Kidney capillary endothelial cell (primary cell): ENCODE measurements around the gene DAB1.

Source experiments
- DNase-seq: peaks from one replicate; pipeline ENCODE4 v3.0.0-alpha.2; 2018; ENCODE audit warnings: low spot score

DAB1 gene

DNA sequence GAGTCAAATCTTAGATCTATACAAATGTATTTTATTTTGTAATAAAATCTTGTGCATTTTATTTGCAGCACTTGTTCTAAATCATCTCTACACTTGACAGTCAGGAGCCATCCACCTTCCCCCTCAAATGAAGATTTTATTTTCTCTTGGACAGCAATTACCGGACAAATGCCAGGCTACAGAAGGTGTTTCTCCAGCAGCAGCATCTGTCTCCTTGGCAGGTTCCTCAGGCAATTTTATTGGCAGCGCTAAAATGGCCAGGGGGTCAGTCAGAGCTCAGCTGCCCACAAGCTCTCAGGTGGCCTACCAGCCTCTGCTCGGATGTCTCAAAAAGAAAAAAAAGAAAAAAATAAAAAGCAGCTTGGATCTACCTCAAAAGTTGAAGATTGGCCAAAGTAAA lies 107.6 kb downstream of the DAB1 start:
- no peak for DNase-seq

DNA sequence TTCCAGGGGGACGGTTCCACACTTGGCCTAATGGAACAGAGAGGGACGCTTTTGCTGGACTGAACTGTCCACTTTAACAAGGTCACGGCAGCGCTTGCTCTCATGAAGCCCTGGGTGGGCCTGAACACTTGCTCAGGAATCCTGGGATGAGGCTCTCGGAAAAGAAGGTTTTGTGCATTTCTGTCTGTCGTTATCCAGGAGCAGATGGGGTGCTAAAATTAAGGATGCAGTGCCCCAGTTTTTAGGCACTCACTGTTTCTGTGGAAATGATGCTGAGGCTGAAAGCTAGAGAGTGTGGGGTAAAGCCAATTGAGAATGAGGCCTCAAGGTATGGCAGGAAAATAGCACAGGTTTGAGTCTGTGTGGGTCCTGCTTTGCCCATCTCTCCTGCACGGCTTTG lies 111.0 kb downstream of the DAB1 start:
- DNase-seq: no peak

DNA sequence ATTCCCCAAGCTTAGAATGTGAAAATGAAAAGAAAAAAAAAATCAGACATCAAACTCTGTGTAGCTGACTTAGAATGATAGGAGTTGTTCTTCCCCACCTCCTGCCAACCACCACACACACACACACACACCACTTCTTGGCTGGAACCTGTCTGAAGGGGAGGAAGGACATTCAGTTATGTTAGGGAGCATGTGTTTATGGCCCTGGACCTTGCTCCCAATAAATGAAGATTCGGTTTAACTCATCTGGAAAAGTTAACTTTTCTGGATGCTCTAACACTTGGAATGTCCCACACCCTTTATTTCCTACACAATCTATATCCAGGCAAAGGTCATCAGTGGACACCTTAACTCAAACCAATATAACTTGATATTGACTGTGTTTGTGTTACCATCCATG lies 112.4 kb downstream of the DAB1 start:
- no peak for DNase-seq

DNA sequence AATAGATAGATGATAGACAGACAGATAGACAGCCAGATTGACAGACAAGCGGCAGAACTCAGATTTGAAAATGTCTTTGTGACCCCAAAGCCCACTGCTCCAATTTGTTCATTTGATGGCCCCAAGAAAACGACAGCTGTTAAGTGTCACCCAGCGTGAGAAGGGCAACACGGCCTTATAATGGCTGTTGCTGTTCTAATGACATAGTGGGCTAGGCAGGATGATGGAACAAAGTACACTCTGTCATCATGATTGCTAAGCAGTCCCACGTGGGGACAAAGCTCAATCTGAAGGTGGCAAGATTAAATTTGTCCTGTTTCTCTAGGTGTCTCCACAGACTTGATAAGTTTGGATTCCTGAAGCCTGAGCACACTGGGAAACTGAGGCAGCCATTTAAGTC lies 112.9 kb downstream of the DAB1 start:
- DNase-seq: no peak

DNA sequence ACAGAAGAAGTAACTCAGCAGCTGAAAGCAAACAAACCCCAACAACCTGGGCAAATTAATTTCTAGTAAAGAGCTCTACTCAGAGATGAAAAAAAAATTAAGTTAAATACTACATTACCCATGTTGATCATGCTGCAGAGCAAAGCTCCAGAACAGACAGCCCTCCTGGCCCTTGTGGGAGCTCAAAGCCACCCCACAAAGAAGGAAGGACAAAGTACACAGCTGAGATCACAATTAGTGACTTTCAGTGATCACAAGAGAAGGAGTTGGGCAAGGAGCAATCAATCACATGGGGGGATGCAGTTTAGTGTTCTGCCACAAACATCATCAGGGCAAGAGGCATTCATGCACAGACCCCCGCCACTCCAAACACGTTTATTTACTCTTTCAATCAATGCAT lies 114.2 kb downstream of the DAB1 start:
- no peak for DNase-seq

DNA sequence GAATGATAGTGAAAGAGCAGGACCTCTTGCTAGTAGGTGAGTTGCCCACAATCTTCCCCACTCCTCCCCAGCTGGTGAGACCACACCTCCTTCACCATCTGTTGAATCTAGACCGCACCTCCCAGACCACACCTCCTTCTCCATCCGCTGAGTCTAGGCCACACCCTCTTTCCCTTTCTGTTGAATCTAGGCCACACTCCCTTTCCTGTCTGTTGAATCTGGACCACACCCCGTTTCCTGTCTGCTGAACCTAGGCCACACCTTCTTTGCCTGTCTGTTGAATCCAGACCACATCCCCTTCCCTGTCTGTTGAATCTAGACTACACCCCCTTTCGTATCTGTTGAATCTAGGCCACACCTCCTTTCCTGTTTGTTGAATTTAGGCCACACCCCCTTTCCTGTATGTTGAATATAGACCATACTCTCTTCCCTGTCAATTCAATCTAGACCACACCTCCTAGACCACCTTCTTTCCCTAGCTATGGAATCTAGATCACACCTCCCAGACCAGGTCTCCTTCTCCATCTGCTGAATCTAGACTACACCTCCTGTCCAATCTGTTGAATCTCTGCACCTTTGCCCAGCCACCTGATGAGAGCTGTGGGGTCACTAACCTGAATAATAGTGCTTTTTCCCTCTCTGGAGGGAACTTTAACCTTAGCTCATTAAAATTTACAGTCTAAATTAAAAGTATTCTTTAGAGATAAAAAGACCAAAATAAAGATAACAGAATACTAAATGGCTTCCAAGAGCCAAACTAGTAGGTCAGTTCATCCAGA lies 116.3 kb downstream of the DAB1 start:
- peak; percentile 14 for DNase-seq

DNA sequence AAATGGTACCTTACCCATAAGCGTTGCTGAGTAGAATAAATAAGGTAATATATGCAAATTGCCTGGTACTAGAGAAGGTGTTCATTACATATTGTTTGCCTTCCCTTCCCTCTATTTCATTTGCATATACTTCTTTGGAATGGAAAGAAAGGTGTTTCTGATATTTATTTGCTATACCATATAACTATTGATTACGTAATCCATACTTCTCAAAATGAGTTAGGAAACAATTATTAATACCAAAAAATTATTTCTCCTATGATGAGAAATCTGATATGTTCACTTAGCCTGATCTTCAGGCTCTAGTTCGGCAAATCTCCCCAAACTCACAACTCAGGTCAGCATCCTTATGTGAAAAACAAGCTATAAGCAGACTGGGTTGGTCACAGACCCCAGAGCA lies 119.3 kb downstream of the DAB1 start:
- no peak for DNase-seq

DNA sequence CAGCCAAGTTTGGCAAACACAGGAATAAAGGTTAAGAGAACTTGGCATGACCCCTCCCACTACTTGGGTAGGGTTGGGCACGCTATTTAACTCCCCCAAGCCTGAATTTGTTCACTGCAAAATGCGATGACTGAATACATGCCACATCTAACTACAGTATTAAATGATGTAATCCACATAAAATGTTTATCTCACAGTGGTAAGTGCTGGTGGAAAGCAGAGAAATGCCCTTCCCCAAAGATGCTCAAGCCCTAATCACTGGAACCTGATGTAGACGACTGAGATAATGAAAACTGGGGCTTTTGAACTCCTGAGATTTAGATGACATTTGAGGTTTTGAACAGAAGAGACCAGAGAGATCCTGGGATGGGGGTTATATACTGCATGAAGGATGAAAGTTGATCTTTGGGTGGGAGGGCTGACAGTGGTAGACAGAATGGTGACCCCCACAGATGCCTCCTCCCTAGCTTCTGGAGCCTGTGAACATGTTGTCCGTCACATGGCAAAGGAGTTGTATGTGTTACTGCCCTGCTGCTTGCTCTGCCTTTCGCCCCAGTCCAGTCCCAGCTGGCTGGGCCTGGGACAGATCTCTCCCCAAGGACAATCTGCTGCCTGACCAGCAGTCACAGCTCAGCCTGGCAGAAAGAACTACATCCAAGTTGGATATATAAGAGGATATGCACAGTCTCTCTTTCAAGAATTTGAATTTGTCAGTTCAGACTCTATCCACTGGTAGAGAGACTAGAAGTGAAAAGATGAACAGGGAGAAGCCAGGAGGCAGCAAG lies 120.9 kb downstream of the DAB1 start:
- no peak for DNase-seq

DNA sequence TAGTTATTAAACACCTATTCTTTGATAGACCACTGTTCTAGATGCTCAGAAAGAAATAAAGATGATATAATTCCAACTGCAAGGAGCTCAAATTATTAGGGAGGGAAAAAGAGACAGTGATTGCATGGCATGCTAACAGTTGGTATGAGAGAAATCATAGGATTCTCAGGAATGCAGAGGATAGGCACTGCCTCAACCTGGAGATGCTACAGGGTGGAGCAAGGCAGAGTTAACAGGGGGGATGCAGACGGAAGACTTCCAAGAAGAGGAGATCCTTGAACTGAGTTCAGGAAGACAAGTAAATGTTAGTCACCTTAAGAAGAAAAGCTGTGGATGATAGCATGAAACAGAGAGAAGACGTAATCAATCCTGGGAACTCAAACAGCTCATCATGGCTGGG lies 123.7 kb downstream of the DAB1 start:
- no peak for DNase-seq

DNA sequence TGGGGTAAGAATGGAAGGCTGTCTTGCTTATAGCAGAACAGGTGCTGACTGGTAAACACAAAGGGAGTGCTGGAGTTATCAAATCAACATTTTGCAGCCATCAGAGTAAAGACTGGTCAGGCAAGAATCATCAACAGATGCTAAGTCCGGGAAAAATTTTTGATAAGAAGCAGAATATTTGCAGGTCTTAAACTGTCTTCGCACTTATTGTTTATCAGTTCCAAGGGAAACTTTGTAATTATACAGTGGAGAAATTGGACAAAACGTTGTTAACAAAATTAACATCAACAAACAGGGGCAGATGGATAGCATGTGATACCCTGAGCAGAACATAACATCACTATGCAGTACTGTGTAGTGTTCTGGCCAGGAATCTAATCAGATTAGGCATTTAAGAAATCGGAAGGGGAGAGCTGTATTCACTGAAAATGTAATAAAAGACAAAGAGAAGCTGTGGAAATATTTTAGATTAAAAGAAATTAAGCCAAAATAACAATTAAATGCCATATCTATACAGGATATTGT lies 127.1 kb downstream of the DAB1 start:
- DNase-seq: no peak

DNA sequence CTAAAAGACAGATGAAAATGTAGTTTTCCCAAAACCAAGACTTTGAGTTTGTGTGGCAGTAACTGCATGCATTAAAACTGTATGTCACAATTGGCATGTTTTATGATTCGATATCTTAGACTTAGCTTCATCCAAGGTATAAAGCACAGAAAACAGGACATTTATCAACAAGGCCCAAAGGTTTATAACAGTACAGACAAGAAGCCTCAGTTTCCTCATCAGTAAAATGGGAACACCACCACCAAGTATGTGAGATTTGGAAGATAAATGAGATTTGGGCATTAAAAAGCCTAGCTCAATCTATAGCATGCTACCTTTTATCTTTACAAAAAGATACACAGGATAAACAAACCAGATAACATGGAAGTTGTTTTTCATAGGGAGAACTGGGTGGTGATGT lies 128.5 kb downstream of the DAB1 start:
- no peak for DNase-seq

DNA sequence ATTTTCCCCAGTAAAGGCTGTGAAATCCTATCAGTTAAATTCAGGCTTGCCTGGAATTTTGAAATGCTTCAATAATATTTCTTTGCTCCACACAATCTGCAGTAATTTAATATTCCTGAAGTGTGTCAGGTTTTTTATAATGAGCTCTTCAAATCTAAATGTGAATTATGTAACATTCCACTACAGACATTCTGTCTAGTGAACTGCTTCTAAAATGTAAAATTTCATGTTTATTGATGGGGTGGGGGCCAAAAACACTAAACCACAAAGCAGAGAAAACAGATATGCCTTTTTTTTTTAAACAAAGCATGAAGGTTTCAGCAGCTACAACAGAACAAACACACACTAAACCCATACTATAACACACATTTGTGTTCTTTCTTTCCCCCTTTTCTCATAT lies 129.7 kb downstream of the DAB1 start:
- DNase-seq: no peak

DNA sequence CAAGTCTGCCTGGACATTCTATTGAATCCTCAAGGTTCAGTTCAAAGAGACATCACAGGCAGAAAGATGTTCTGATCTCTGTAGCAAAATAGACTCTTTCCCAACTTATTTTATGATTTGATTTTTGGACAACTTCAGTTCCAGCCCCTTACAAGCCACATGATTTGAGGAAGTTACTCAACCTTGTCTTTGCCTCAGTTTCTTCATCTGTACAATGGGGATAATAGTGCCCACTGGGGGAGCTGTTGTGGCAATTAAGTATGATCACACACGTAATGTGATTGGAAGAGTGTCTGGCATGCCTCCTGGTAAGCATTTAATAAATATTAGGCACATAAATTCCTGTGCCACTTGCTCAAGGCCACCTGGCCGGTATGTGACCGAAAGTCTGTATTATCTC lies 130.6 kb downstream of the DAB1 start:
- DNase-seq: no peak

DNA sequence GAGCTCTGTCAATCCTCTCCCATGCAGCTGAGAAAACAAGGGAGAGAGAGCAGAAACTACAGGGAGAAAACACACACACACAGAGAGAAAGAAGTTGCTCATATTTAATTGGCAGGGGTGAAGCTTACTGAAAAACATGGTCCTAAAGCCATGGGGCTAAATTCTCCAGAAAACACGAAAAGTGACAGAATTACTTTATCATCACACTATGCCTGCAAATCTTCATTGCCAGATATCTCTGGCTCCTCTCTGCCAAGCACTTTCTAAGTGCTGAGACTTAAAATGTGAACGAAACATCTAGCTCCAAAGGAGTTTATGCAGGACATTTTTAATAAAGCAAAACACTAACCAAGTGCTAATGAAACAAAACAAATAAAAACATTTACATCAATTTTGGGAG lies 134.1 kb downstream of the DAB1 start:
- DNase-seq: no peak

DNA sequence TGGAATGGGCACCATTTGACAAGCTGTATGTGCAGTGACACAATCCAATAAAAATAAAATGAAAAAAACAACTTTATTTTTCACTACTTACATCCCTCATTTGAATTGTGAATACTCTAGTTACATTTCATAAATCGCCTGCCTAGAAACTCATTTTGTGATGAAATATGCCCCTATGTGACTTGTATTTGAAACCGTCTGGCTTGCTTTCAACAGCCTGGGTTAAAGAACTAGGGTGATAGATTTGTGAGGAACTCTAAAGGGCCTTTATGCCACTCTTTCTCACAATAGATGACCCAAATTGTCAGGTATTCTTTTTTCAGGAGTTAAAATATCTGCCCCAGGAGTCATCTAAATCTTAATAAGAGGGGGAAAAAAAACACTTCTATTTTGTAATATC lies 137.9 kb downstream of the DAB1 start:
- DNase-seq: no peak

DNA sequence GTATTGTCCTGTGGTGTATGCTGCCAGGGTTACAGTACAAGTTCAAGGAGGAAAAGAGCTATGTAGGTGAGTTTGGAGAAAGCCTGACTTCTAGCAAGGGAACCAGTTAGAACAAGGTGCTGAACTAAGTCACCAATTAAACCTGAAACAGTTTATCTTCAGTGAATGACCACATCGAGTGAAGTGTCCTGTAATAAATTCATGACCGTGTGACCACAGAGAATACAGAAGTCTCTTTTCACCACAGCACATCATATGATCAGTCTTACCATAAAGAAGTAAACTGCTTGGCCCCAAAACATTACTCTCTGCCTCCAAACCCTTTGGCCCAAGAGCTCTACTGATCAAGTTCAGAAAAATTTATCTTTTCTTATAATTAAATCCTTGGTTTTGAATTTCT lies 141.4 kb downstream of the DAB1 start:
- no peak for DNase-seq

DNA sequence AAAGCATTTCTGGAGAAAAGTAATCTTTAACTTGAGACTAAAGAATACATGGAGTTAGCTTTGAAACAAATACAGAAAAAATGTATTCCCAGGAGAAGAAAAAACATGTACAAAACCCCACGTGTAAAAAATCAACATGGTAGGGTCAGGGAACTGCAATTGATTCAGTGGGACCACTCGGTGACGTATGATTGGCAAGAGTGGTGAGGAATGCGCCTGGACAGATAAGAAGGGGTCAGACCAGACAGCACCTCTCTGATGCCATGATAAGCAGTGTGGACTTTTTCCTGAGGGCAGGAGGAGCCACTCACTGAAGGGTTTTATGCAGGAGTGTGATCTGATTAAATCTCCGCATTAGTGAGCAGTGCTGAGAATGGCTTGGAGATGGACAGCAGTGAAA lies 142.5 kb downstream of the DAB1 start:
- no peak for DNase-seq

DNA sequence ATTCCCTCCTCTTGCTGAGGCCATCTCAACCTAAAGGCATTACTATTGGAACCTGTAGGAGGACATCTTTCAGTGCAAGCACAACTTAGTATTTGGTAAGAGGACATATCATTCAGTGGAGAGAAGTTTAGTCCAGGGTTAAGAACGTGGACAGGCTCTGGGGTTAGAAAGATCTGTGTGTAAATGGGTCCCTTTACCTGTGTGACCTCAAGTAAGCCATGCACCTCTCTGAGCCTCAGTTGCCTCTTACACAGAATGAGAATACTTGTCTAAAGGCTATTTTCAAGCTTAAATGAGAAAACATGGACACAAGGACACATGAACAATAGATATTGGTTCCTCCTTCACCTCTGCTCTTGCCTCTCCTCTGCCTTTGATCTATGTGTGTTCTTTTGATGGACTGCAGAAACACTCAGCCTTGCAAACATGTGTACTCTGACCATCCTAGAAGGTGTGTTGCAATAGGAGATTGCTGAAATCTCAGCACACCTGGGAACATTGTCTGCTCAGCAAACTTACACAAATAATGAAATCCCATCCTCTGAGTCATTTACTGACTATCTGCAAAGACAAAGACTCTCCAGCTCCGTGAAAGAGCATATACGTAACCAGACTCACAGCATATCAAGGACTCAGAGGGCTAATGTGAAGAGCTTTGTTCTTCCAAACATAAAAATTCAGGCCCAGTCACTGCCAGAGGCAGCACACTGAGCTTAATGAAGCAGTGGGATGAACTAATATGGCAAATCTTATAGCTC lies 143.8 kb downstream of the DAB1 start:
- no peak for DNase-seq

DNA sequence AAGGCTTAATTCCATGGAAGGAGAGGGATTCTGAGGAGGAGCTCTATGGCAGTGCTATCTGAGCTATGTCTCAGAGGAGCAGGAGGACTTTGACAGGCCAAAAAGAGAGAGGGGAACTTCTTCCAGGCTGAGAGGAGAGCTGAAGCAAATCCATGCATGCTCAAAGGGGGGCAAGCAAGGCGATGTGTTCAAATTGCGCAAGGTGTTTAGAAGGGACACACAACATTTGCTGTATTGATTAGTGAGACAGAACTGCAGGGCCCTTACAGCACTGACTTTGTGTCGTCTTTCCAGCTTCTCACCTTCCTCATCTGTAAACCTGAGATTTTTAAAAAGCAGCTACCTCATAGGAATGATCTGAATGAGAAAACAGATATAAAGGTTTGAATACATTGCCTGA lies 145.3 kb downstream of the DAB1 start:
- DNase-seq: no peak

DNA sequence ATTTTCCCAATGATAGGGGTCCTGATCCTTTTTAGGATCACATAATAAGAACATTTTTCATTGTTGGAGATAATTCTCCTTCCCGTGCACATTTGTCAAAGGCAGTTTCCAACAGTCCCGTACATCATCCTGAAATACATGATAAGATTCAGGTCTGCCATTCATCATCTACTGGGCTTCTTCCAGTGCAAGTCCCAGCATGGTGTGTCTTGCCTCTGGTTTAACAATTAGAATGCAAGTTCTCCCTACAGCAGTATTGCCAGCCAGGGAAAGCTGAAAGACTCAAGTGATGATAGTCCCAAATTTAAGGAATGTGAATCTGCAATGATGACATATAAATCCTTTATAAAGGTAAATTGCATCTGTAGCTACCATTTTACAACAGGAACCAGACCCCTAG lies 146.2 kb downstream of the DAB1 start:
- no peak for DNase-seq

DNA sequence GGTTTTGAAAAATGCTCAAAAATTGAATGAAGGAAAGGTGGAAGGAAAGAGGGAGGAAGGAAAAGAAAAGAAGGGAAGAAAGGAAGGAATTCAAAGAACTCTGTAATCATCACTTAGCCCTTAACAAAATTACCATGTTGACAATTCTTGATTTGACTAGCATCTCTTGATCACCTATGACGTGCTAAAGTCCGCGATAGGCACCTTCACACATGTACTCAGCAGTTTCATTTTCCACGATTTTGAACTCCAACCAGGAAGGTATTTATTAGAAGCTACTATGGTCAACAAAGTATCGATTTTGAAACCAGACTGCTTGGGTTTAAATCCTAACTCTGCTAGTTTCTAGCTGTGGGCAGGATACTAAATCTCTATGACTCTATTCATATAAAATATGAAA lies 146.9 kb downstream of the DAB1 start:
- DNase-seq: no peak

DNA sequence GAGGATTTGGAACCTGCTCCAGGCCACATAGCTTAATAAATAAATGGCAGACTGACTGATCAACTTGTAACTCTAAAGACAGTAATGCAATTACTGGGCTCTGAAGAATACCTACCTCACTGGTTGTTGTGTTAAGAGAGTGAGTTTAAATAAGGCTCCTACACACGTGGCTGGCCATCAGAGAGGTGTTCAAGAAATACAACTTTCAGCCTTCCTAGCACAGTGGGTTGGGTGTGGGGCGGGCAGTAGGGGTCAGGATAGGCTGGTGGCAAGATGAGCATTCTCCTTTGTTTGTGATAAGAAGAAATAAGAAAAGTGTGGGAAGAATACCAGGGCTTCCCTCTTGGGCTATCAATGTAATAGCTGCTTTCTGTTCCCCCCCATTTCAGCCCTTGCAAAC lies 151.3 kb downstream of the DAB1 start:
- no peak for DNase-seq

DNA sequence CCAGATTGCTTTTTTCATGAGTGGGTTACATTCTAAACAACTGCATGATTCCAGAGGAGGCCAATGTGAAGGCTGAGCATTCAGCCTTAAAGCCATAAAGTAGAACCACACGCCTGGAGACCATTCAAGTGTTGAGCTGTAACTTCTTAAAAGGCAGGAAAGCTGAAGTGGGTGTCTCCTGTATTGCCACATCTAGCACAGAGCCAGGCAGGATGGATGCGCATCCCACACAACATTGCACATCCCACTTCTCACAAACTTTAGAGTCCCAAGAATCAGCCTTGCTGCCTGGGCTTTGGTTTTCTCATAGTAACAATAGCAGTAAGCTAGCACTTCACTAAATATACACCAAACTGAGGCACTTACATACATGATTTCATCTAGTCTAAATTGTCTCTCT lies 151.7 kb downstream of the DAB1 start:
- DNase-seq: no peak
